SIG-M5 (cell line): ENCODE results near the gene IL1RAPL2.
"Not testable (repeated sequence)": the region's sequence is repeated elsewhere in the genome, so short reads cannot be mapped to it uniquely, and the experiment has no call there.

Experiments
- DNase-seq: peaks from one replicate; lab custom pipeline; 2025; lab: John Stamatoyannopoulos, UW

Gene IL1RAPL2

DNA sequence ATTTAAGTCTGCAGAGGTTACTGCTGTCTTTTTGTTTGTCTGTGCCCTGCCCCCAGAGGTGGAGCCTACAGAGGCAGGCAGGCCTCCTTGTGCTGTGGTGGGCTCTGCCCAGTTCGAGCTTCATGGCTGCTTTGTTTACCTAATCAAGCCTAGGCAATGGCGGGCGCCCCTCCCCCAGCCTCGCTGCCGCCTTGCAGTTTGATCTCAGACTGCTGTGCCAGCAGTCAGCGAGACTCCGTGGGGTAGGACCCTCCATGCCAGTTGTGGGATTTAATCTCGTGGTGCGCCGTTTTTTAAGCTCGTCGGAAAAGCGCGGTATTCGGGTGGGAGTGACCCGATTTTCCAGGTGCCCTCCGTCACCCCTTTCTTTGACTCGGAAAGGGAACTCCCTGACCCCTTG is 111.5 kb downstream of the IL1RAPL2 start:
- not testable (repeated sequence) for DNase-seq

DNA sequence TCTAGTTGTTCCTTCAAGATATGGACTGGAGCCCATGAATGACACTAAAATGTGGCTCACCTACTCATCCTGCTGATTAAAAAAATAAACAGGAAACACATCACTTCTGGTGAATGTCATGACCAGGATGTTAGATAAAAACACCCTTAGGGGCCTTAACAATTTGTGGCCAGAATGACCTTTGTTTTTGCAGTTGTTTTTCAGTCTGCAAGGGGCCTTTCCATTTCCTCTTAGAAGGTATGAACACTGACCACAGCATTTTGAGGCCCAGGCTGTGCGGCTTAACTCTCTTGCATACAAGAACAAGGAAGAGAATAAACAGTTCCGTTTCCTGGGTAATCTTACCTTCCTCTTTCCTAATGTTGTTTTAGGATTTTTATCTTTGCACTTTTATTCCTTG is 113.2 kb downstream of the IL1RAPL2 start:
- DNase-seq, result no peak

DNA sequence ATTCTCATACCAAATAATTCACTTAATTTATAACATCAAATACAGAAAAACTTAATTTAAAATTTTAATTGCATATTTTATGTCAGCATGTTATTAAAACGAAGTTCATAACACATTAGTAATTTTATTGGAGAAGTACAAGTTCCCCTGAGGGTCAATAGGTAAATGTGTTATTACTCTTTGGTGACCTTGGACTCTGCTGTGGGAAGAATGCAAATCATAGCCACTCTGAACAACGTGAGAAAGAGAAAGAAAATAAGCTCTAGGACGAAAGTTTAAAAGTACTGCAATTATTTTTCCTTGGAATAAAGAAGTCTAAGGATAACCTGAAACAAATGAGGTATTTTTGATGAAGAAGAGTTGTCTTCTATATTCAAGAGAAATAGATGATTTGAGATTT is 115.2 kb downstream of the IL1RAPL2 start:
- DNase-seq, result no peak

- no peak for DNase-seq
Observed at GRCh38 chrX:104684077-104684476, 118.1 kb downstream of the IL1RAPL2 start.

- no peak for DNase-seq
Observed at GRCh38 chrX:104695593-104695992, 129.6 kb downstream of the IL1RAPL2 start.

- no peak for DNase-seq
Observed at GRCh38 chrX:104696667-104697066, 130.7 kb downstream of the IL1RAPL2 start.

GRCh38 chrX:104697294-104697693 is 131.3 kb downstream of the IL1RAPL2 start:
- DNase-seq, result no peak

GRCh38 chrX:104707042-104707441 is 141.0 kb downstream of the IL1RAPL2 start:
- DNase-seq, result no peak

DNA sequence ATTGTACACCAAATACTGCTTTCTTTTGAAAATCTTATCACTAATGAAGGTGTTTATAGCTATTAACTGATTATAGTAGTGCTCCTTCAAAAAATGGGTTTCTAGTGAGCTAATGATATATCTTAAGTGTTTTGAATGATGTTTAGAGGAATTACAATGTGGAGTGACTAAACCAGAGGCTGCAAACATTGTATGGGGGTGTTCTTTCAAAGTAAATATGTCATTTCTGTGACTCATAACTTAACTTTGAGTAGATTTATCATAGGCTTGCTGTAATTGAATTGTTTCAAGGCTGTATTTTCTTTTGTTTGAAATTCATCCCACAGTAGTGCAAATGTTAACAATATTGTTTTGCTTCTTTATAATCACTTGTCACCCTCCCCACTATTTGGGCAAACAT is 141.6 kb downstream of the IL1RAPL2 start:
- no peak for DNase-seq

- DNase-seq, result no peak
Observed at GRCh38 chrX:104712515-104712914, 146.5 kb downstream of the IL1RAPL2 start.

DNA sequence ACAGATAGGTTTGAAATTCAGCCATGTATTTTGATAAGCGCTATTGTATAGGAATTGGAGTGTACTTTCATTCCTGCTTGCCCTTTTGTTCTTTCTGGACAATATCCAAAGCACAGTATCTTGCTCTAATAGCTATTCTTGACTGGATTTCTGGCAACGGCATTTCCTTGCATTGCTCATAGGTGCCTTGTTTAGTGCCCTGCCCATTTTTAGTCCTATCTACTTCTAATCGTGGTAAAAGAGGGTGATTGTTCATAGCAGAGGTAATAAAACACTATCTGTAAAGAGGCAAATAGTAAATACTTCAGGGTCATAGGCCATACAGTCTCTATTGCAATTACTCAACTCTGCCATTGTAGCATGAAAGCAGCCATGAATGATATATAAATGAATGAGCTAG is 155.9 kb downstream of the IL1RAPL2 start:
- no peak for DNase-seq

DNA sequence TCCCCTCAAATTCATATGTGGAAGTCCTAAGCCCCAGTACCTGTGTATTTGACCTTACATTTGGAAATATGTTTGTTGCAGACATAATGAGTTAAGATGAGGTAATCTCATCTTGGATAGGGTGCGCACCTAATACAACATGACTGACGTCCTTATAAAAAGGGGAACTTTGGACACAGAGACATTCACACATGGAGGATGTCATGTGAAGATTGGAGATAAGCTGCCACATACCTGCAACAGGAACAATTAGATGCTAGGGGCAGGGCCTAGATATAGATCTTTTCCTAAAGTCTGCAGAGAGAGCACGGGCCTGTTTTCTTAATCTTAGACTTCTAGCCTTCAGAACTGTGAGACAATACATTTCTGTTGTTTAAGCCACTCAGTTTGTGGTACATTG is 162.5 kb downstream of the IL1RAPL2 start:
- DNase-seq, result no peak

DNA sequence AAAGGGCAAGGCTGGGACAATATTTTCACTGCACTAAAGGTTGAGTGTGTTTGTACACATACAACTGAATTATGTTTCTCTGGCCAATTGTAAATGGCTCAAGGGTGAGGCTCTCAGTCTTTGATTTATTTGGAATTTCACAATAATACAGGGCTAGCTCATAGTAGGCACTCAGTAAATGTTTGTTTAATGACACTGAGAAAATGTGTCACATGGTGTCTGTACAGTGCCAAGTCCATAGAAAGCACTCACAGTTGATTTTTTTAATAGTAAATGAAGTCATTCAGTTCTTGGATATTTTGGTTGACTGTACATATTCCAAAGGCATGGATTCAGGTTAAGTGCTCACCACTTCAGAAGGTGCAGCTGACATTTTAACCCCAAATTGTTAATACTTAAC is 176.4 kb downstream of the IL1RAPL2 start:
- no peak for DNase-seq

- DNase-seq, result no peak
Observed at GRCh38 chrX:104745152-104745551, 179.2 kb downstream of the IL1RAPL2 start.

DNA sequence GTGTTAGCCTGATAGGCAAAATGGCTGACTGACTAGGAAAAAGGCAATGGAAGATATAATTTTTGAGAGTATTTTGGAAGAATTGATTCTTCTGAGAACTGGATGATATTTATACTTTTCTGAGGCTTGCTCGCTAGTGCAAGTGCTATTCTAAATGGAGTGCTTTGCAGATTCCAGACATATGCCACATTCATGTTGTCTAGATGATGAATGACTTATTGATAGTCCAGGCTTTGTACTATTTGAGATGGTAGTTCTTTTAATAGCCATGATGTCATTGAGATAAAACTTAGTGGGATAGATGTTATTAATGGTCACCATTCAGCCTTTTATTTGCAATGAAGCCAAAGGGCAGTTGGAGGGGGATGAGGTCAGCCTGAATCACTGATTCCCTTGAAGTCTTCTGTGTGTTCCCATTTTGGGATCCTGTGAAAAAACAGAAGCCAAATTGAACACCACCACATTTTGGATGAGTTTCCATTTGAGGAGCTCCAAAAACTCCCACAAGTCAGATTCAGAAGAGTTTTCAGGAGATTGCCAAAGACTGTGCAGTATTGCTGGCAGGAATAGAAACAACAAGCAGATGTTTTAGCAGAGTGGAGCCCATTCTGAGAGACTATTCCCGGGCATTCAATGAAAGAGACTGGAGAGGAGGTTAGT is 184.1 kb downstream of the IL1RAPL2 start:
- DNase-seq, result no peak

DNA sequence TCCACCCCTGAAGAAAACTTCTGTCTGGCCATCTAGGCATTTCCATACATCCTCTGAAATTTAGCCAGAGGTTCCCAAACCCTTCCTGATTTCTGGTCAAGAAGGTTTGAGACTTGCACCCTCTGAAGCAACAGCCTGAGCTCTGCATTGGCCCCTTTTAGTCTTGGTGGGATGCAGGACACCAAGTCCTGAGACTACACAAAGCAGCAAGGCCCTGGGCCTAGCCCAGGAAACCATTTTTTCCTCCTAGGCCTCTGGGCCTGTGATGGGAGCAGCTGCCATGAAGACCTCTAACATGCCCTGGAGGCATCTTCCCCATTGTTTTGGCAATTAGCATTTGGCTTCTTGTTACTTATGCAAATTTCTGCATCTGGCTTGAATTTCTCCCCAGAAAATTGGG is 196.6 kb downstream of the IL1RAPL2 start:
- no peak for DNase-seq

- DNase-seq, result no peak
Observed at GRCh38 chrX:104789784-104790183, 223.8 kb downstream of the IL1RAPL2 start.

GRCh38 chrX:104795804-104796203 is 229.8 kb downstream of the IL1RAPL2 start:
- no peak for DNase-seq

- no peak for DNase-seq
Observed at GRCh38 chrX:104803219-104803618, 237.2 kb downstream of the IL1RAPL2 start.

GRCh38 chrX:104806346-104806745 is 240.3 kb downstream of the IL1RAPL2 start:
- DNase-seq, result no peak

GRCh38 chrX:104833401-104833800 is 267.4 kb downstream of the IL1RAPL2 start:
- no peak for DNase-seq

GRCh38 chrX:104842646-104843045 is 276.6 kb downstream of the IL1RAPL2 start:
- DNase-seq, result no peak

GRCh38 chrX:104852241-104852640 is 286.2 kb downstream of the IL1RAPL2 start:
- no peak for DNase-seq

DNA sequence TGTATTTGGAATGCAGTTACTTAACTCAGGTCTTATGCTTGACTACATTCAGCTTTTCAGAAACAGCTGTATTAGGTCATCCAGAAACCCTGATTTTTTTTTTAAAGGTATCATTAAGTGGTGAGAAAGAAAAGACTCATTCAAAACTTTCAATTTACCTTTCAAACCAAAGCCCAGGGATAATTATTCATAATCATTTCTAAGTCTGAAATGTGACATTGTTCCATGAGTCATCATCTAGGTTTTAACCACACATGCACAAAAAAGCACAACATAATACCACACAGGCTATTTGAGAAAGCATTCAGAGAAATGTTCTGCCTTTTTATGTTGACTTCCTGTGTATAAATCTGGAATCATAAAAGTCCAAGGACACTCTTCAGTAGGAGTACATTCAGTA is 288.2 kb downstream of the IL1RAPL2 start:
- DNase-seq, result no peak
